Measurements from ENCODE around the gene ZFYVE27. TPM values are rescaled to one million over a fixed set of nuclear protein-coding genes. Genes with fewer than 3 reads are reported as not detected.

ZFYVE27 gene
- polyA plus RNA-seq, 1 donor from 2014 or later: 135 TPM

DNA sequence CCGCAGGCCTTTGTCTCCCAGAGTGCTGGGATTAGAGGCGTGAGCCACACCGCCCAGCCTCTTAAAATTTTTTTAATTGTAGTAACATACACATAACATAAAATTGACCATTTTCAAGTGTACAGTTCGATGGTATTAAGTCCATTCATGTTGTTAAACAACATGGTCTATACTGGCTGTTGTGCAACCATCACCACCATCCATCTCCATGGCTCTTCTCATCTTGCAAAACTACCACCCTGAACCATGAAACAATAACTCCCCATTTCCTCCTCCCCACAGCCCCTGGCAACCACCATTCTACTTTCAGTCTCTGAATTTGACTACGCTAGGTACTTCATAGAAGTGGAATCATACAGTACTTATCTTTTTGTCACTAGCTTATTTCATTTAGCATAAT lies 7.9 kb upstream of the ZFYVE27 start:
- Histone ChIP-seq H3K27me3 (ENCODE audit: insufficient read depth, low read depth, low read length) (no peaks in the 10 kb centered on the region), H3K9me3 (ENCODE audit: low read length) (no peaks in the 10 kb centered on the region), H3K9me2 (ENCODE audit: insufficient read depth, low read length) (no peaks in the 10 kb centered on the region), H3K27ac (ENCODE audit: low read length) (no peak overlapping the region), H3K4me2 (ENCODE audit: low read length) (no peak overlapping the region), H3K36me3 (ENCODE audit: insufficient read depth, low read length) (no peaks in the 10 kb centered on the region), H3K4me3 (ENCODE audit: low read length) (no peak overlapping the region), H4K20me1 (ENCODE audit: insufficient read depth) (no peaks in the 10 kb centered on the region), H3F3A (ENCODE audit: insufficient read depth, low read length, poor library complexity, severe bottlenecking) (no peaks in the 10 kb centered on the region), H3K9ac (ENCODE audit: low read length) (no peak overlapping the region), H2AFZ (ENCODE audit: low read depth, low read length) (no peak overlapping the region), H3K79me2 (replicated peaks; ENCODE audit: insufficient read depth, low read length) (no peaks in the 10 kb centered on the region)
- TF ChIP-seq, protein P1, sequence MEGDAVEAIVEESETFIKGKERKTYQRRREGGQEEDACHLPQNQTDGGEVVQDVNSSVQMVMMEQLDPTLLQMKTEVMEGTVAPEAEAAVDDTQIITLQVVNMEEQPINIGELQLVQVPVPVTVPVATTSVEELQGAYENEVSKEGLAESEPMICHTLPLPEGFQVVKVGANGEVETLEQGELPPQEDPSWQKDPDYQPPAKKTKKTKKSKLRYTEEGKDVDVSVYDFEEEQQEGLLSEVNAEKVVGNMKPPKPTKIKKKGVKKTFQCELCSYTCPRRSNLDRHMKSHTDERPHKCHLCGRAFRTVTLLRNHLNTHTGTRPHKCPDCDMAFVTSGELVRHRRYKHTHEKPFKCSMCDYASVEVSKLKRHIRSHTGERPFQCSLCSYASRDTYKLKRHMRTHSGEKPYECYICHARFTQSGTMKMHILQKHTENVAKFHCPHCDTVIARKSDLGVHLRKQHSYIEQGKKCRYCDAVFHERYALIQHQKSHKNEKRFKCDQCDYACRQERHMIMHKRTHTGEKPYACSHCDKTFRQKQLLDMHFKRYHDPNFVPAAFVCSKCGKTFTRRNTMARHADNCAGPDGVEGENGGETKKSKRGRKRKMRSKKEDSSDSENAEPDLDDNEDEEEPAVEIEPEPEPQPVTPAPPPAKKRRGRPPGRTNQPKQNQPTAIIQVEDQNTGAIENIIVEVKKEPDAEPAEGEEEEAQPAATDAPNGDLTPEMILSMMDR (IDR thresholded peaks at IDR 0.05; ENCODE audit: poor library complexity, severe bottlenecking): no peak
- TF ChIP-seq, protein P2, sequence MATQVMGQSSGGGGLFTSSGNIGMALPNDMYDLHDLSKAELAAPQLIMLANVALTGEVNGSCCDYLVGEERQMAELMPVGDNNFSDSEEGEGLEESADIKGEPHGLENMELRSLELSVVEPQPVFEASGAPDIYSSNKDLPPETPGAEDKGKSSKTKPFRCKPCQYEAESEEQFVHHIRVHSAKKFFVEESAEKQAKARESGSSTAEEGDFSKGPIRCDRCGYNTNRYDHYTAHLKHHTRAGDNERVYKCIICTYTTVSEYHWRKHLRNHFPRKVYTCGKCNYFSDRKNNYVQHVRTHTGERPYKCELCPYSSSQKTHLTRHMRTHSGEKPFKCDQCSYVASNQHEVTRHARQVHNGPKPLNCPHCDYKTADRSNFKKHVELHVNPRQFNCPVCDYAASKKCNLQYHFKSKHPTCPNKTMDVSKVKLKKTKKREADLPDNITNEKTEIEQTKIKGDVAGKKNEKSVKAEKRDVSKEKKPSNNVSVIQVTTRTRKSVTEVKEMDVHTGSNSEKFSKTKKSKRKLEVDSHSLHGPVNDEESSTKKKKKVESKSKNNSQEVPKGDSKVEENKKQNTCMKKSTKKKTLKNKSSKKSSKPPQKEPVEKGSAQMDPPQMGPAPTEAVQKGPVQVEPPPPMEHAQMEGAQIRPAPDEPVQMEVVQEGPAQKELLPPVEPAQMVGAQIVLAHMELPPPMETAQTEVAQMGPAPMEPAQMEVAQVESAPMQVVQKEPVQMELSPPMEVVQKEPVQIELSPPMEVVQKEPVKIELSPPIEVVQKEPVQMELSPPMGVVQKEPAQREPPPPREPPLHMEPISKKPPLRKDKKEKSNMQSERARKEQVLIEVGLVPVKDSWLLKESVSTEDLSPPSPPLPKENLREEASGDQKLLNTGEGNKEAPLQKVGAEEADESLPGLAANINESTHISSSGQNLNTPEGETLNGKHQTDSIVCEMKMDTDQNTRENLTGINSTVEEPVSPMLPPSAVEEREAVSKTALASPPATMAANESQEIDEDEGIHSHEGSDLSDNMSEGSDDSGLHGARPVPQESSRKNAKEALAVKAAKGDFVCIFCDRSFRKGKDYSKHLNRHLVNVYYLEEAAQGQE (IDR thresholded peaks at IDR 0.05; ENCODE audit: borderline replicate concordance): no peak
- TF ChIP-seq RAD21 (conservative IDR thresholded peaks at IDR 0.05): no peak
- TF ChIP-seq SMC3 (conservative IDR thresholded peaks at IDR 0.05; ENCODE audit: poor library complexity): no peak
- no peak for TF ChIP-seq MXI1 (conservative IDR thresholded peaks at IDR 0.05; ENCODE audit: poor library complexity, severe bottlenecking)
- TF ChIP-seq TAF1 (IDR thresholded peaks at IDR 0.05; ENCODE audit: low read depth): no peak
- no peak for TF ChIP-seq EP300 (conservative IDR thresholded peaks at IDR 0.05; ENCODE audit: poor library complexity, severe bottlenecking)
- no peak for TF ChIP-seq POLR2AphosphoS5 (IDR thresholded peaks at IDR 0.05)
- TF ChIP-seq EZH2 (IDR thresholded peaks at IDR 0.05; ENCODE audit: borderline replicate concordance, insufficient read depth, low read length, poor library complexity, severe bottlenecking): no peak

DNA sequence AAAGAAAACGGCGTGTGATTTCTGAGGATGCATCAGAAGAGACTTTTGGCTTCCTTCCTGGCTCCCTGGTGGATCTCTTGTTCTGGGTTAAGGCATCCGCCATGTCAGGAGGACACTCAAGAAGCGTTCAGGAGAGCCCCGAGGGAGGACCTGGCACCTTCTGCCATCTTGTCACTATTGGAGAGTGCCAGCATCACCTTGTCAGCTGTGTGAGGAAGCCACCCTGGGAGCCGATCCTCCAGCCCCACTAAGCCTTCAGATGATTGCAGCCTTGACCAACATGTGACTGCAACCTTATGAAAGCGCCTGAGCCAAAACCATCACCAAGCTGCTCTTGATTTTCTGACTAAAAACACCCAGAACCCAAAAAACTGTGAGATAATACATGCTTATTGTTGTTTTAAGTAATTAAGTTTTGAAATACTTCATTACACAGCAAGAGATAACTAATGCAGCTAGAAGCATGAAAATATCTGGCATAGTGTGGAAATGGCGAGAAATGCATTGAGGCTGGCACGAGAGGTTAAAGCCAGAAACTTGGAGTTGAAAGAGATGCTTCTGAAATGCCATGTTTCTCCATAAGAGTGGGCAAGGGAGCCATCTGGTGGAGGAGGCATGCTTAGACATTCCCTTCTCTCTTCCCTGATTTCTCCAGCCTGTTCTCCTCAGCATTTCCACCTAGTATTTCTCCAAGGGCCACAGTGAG lies 5.4 kb upstream of the ZFYVE27 start:
- no peaks in the 10 kb centered on the region for H3K27me3 ChIP-seq (ENCODE audit: insufficient read depth, low read depth, low read length)

More for the DNA sequence above, 5.4 kb upstream of the ZFYVE27 start:
- Histone ChIP-seq H3K9me2 (ENCODE audit: insufficient read depth, low read length) (no peaks in the 10 kb centered on the region), H3K27ac (ENCODE audit: low read length) (no peak overlapping the region), H3K4me3 (ENCODE audit: low read length) (no peak overlapping the region), H3F3A (ENCODE audit: insufficient read depth, low read length, poor library complexity, severe bottlenecking) (no peaks in the 10 kb centered on the region), H2AFZ (ENCODE audit: low read depth, low read length) (no peak overlapping the region), H4K20me1 (ENCODE audit: insufficient read depth) (no peaks in the 10 kb centered on the region), H3K79me2 (replicated peaks; ENCODE audit: insufficient read depth, low read length) (no peaks in the 10 kb centered on the region), H3K9ac (ENCODE audit: low read length) (no peak overlapping the region), H3K4me2 (ENCODE audit: low read length) (no peak overlapping the region), H3K36me3 (ENCODE audit: insufficient read depth, low read length) (no peaks in the 10 kb centered on the region), H3K9me3 (ENCODE audit: low read length) (no peaks in the 10 kb centered on the region)
- TF ChIP-seq, protein P1 (IDR thresholded peaks at IDR 0.05; ENCODE audit: poor library complexity, severe bottlenecking): peak; percentile 95
- TF ChIP-seq, protein P2 (IDR thresholded peaks at IDR 0.05; ENCODE audit: borderline replicate concordance): no peak
- no peak for TF ChIP-seq TAF1 (IDR thresholded peaks at IDR 0.05; ENCODE audit: low read depth)
- no peak for TF ChIP-seq EZH2 (IDR thresholded peaks at IDR 0.05; ENCODE audit: borderline replicate concordance, insufficient read depth, low read length, poor library complexity, severe bottlenecking)
- TF ChIP-seq RAD21 (conservative IDR thresholded peaks at IDR 0.05): peak; percentile 96
- no peak for TF ChIP-seq EP300 (conservative IDR thresholded peaks at IDR 0.05; ENCODE audit: poor library complexity, severe bottlenecking)
- no peak for TF ChIP-seq POLR2AphosphoS5 (IDR thresholded peaks at IDR 0.05)
- no peak for TF ChIP-seq MXI1 (conservative IDR thresholded peaks at IDR 0.05; ENCODE audit: poor library complexity, severe bottlenecking)
- TF ChIP-seq SMC3 (conservative IDR thresholded peaks at IDR 0.05; ENCODE audit: poor library complexity): peak; percentile 98

Data from neural cell (in vitro differentiated cells).